ENCODE data around the gene PATJ. TPM values are rescaled to one million over a fixed set of nuclear protein-coding genes. Genes with fewer than 3 reads are reported as not detected.

The PATJ gene
- total and polyA plus RNA-seq, 2 donors (not counting 1 experiment from before 2014, with no cell fraction given) = 8.0 to 45.3 TPM

DNA sequence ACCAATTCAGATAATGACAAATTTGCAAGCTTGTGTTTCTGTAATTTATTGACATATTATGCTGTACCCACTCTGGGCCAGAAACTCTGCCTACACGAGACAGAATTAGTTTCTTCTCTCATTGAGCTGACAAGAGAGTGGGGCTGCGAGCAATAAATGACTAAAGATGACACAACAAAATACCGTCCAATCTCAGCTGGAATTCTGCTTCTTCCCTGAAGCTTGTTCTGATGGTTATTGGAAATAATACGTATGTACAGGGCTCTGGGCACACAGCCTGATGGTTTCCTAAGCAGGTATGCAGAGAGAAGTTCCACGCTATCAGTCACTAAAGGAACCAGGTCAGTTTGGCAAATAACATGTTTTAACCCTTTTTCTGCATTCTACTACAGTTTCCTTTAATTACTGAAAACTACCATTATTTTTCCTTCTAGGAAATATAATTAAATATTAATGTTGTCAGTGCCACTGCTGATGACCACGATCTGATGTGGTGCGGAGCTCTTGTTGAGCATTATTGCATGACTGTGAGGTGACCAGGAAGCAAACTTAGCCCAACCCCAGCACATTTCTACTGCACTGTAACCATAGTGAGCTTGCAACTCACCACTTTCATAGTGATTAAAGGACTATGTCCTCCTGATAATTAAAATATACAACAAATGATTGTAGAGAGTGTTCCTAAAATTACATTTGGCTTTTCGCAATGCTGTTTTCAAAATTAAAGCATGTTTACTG is 231.0 kb downstream of the PATJ start:
- no peaks in the 10 kb centered on the region for H3K4me1 ChIP-seq (ENCODE audit: control insufficient read depth in 2 of 2, insufficient read depth in 2 of 2, low read length in 2 of 2)
- ATAC-seq (ENCODE audit: low read depth) (no peak), DNase-seq (no peak)
- 100% methylated on average over 2 of the region's 8 CpGs for WGBS (ENCODE audit: insufficient coverage)
- no peak overlapping the region for H3K27ac Mint-ChIP-seq
- H3K4me2 ChIP-seq (replicated peaks; ENCODE audit: low read depth, low read length, poor library complexity, severe bottlenecking) = no peak overlapping the region
- no peaks in the 10 kb centered on the region for H3K36me3 ChIP-seq (replicated peaks in 1 of 2; ENCODE audit: control extremely low read depth in 1 of 2, control insufficient read depth in 1 of 2, extremely low read depth in 1 of 2, insufficient read depth in 2 of 2, low read length in 1 of 2)
- ChIA-PET POLR2A (no interaction called here), CTCF (no interaction called here)
- H3K79me2 ChIP-seq (ENCODE audit: control insufficient read depth, insufficient read depth, low read length) = no peaks in the 10 kb centered on the region
- intact Hi-C loops (cut with micrococcal nuclease) = no loop called here
- TF ChIP-seq, protein P1, sequence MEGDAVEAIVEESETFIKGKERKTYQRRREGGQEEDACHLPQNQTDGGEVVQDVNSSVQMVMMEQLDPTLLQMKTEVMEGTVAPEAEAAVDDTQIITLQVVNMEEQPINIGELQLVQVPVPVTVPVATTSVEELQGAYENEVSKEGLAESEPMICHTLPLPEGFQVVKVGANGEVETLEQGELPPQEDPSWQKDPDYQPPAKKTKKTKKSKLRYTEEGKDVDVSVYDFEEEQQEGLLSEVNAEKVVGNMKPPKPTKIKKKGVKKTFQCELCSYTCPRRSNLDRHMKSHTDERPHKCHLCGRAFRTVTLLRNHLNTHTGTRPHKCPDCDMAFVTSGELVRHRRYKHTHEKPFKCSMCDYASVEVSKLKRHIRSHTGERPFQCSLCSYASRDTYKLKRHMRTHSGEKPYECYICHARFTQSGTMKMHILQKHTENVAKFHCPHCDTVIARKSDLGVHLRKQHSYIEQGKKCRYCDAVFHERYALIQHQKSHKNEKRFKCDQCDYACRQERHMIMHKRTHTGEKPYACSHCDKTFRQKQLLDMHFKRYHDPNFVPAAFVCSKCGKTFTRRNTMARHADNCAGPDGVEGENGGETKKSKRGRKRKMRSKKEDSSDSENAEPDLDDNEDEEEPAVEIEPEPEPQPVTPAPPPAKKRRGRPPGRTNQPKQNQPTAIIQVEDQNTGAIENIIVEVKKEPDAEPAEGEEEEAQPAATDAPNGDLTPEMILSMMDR (IDR thresholded peaks at IDR 0.05) = no peak
- TF ChIP-seq EZH2 (IDR thresholded peaks at IDR 0.05; ENCODE audit: borderline replicate concordance, insufficient read depth, low read depth, low read length, poor library complexity, severe bottlenecking) = no peak
- no peak overlapping the region for H2AFZ ChIP-seq (ENCODE audit: insufficient read depth, low read depth, low read length, poor library complexity, severe bottlenecking)
- no peak overlapping the region for H3K4me3 ChIP-seq (ENCODE audit: control extremely low read depth in 1 of 5, extremely low read depth in 1 of 5, insufficient read depth in 1 of 5, low read depth in 2 of 5, low read length in 4 of 5)
- H3K27ac ChIP-seq (ENCODE audit: low read length in 2 of 2) = no peak overlapping the region
- H3K27me3 ChIP-seq (replicated peaks in 1 of 4; ENCODE audit: control extremely low read depth in 1 of 4, control insufficient read depth in 3 of 4, insufficient read depth in 4 of 4, low read length in 3 of 4) = no peaks in the 10 kb centered on the region
- H3K4me1 Mint-ChIP-seq = no peaks in the 10 kb centered on the region
- H3K27me3 Mint-ChIP-seq = no peaks in the 10 kb centered on the region
- H3K9me3 ChIP-seq (ENCODE audit: control extremely low read depth in 1 of 3, control insufficient read depth in 2 of 3, insufficient read depth in 1 of 3, low read length in 2 of 3) = peaks cover 0 to 2% (median 0%) of the 10 kb centered on the region in 3 donors
- peaks cover 4% of the 10 kb centered on the region for H3K9me3 Mint-ChIP-seq (ENCODE audit: insufficient read depth)
- no peak overlapping the region for H3K4me3 Mint-ChIP-seq
- no peak overlapping the region for H3K9ac ChIP-seq (ENCODE audit: low read length)
- H4K20me1 ChIP-seq (ENCODE audit: control insufficient read depth, insufficient read depth, low read length, poor library complexity, severe bottlenecking) = no peaks in the 10 kb centered on the region

DNA sequence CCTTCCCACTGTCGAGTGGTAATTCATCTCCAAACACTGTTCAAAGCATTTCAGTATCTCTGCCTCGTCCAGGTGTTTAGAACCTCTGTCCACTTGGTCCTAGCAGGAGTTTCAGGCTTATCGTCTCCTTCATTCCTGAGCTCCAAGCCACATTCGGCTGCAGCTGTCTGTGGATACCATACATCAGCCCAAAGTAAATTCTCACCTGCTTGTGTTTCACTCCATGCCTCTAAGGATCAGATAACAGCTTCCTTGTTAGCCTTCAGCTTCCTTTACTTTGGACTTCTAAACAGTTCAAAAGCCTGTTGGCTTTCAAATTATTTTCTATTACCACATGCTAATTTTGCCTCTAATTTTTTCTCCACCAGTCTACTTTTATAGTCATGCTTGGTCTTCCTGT is 233.4 kb downstream of the PATJ start:
- Histone ChIP-seq H2AFZ (ENCODE audit: insufficient read depth, low read depth, low read length, poor library complexity, severe bottlenecking) (no peak overlapping the region), H3K27ac (ENCODE audit: low read length in 2 of 2) (no peak overlapping the region), H4K20me1 (ENCODE audit: control insufficient read depth, insufficient read depth, low read length, poor library complexity, severe bottlenecking) (no peaks in the 10 kb centered on the region), H3K4me1 (ENCODE audit: control insufficient read depth in 2 of 2, insufficient read depth in 2 of 2, low read length in 2 of 2) (no peaks in the 10 kb centered on the region), H3K36me3 (replicated peaks in 1 of 2; ENCODE audit: control extremely low read depth in 1 of 2, control insufficient read depth in 1 of 2, extremely low read depth in 1 of 2, insufficient read depth in 2 of 2, low read length in 1 of 2) (no peaks in the 10 kb centered on the region), H3K27me3 (replicated peaks in 1 of 4; ENCODE audit: control extremely low read depth in 1 of 4, control insufficient read depth in 3 of 4, insufficient read depth in 4 of 4, low read length in 3 of 4) (no peaks in the 10 kb centered on the region), H3K4me2 (replicated peaks; ENCODE audit: low read depth, low read length, poor library complexity, severe bottlenecking) (no peak overlapping the region), H3K9ac (ENCODE audit: low read length) (no peak overlapping the region), H3K4me3 (ENCODE audit: control extremely low read depth in 1 of 5, extremely low read depth in 1 of 5, insufficient read depth in 1 of 5, low read depth in 2 of 5, low read length in 4 of 5) (no peak overlapping the region), H3K9me3 (ENCODE audit: control extremely low read depth in 1 of 3, control insufficient read depth in 2 of 3, insufficient read depth in 1 of 3, low read length in 2 of 3) (no peaks in the 10 kb centered on the region), H3K79me2 (ENCODE audit: control insufficient read depth, insufficient read depth, low read length) (no peaks in the 10 kb centered on the region)
- Mint-ChIP-seq H3K4me1 (no peaks in the 10 kb centered on the region), H3K9me3 (ENCODE audit: insufficient read depth) (no peaks in the 10 kb centered on the region), H3K4me3 (no peak overlapping the region), H3K27ac (no peak overlapping the region), H3K27me3 (no peaks in the 10 kb centered on the region)
- DNase-seq (no peak), ATAC-seq (ENCODE audit: low read depth) (no peak)
- TF ChIP-seq, protein P1 (IDR thresholded peaks at IDR 0.05) = no peak
- no peak for TF ChIP-seq EZH2 (IDR thresholded peaks at IDR 0.05; ENCODE audit: borderline replicate concordance, insufficient read depth, low read depth, low read length, poor library complexity, severe bottlenecking)
- POLR2A ChIA-PET = no interaction called here
- CTCF ChIA-PET = no interaction called here
- intact Hi-C loops (cut with micrococcal nuclease) = no loop called here
- WGBS (ENCODE audit: insufficient coverage) = 91% methylated on average over 4 of the region's 4 CpGs
